GM19463 (cell line): ENCODE results near the gene DDAH1.
"Not testable (repeated sequence)": the region's sequence is repeated elsewhere in the genome, so short reads cannot be mapped to it uniquely, and the experiment has no call there.

Experiments used
- ATAC-seq: cut with Tn5 transposase; IDR thresholded peaks from one replicate; pipeline ENCODE4 v1.9.1; 2021; ENCODE audit warnings: mild to moderate bottlenecking, moderate library complexity; ENCODE audit not compliant: unreplicated experiment

DDAH1 gene

GRCh38 chr1:85465099-85465785 lies at the start of gene DDAH1:
TSS of gene DDAH1 (minus strand) at chr1:85465159. CDS start at chr1:85465045, 114 bp downstream.
- peak; percentile 49 for ATAC-seq

GRCh38 chr1:85513998-85514397 lies 49.0 kb upstream of the DDAH1 start:
- not testable (repeated sequence) for ATAC-seq

GRCh38 chr1:85504417-85504816 lies 39.5 kb upstream of the DDAH1 start:
- no peak for ATAC-seq

GRCh38 chr1:85502625-85503083 lies 37.7 kb upstream of the DDAH1 start:
- ATAC-seq = no peak

- no peak for ATAC-seq
Measured at GRCh38 chr1:85502171-85502570, 37.2 kb upstream of the DDAH1 start.

- ATAC-seq = no peak
Measured at GRCh38 chr1:85501355-85501898, 36.5 kb upstream of the DDAH1 start.

- no peak for ATAC-seq
Measured at GRCh38 chr1:85496941-85497582, 32.1 kb upstream of the DDAH1 start.

- no peak for ATAC-seq
Measured at GRCh38 chr1:85495556-85495955, 30.6 kb upstream of the DDAH1 start.

GRCh38 chr1:85494904-85495266 lies 29.9 kb upstream of the DDAH1 start:
- no peak for ATAC-seq

- peak; percentile 80 for ATAC-seq
Measured at GRCh38 chr1:85494074-85494903, 29.3 kb upstream of the DDAH1 start.

GRCh38 chr1:85490270-85490985 lies 25.5 kb upstream of the DDAH1 start:
- no peak for ATAC-seq

GRCh38 chr1:85488126-85488525 lies 23.2 kb upstream of the DDAH1 start:
- no peak for ATAC-seq

GRCh38 chr1:85485516-85485915 lies 20.6 kb upstream of the DDAH1 start:
- no peak for ATAC-seq

GRCh38 chr1:85484716-85485115 lies 19.8 kb upstream of the DDAH1 start:
- ATAC-seq = no peak

GRCh38 chr1:85484264-85484663 lies 19.3 kb upstream of the DDAH1 start:
- ATAC-seq = no peak

- no peak for ATAC-seq
Measured at GRCh38 chr1:85481688-85482087, 16.7 kb upstream of the DDAH1 start.

- ATAC-seq = no peak
Measured at GRCh38 chr1:85480566-85480965, 15.6 kb upstream of the DDAH1 start.

GRCh38 chr1:85479491-85479890 lies 14.5 kb upstream of the DDAH1 start:
- ATAC-seq = no peak

- no peak for ATAC-seq
Measured at GRCh38 chr1:85478366-85478765, 13.4 kb upstream of the DDAH1 start.

- ATAC-seq = no peak
Measured at GRCh38 chr1:85475055-85475454, 10.1 kb upstream of the DDAH1 start.

GRCh38 chr1:85473390-85473789 lies 8.4 kb upstream of the DDAH1 start:
- ATAC-seq = no peak
